Measurements from ENCODE around the gene GSX2. TPM values are rescaled to one million over a fixed set of nuclear protein-coding genes. Genes with fewer than 3 reads are reported as not detected.

Gene GSX2
- total and polyA plus RNA-seq, 4 donors, result not detected

GRCh38 chr4:54146139-54146538 is 46.2 kb downstream of the GSX2 start:
- H3K9me3 ChIP-seq (ENCODE audit: control insufficient read depth in 4 of 4, insufficient read depth in 3 of 4, low read length in 3 of 4), result peaks cover 0 to 10% (median 0%) of the 10 kb centered on the region in 4 donors
- no peak for DNase-seq
- no peaks in the 10 kb centered on the region for H3K4me1 ChIP-seq (ENCODE audit: control insufficient read depth in 5 of 5, insufficient read depth in 5 of 5, low read length in 5 of 5)
- ATAC-seq (ENCODE audit: insufficient read depth, low FRiP score), result no peak
- 89 to 92% methylated on average over 4 of the region's 4 CpGs for WGBS, 2 donors
- no peak for TF ChIP-seq CTCF (IDR thresholded peaks at IDR 0.05; ENCODE audit: control extremely low read depth, extremely low read depth)
- H3K4me3 ChIP-seq, result no peak overlapping the region
- no peak overlapping the region for H3K27ac ChIP-seq (ENCODE audit: low read depth in 1 of 2, low read length in 1 of 2)
- H3K36me3 ChIP-seq (ENCODE audit: control insufficient read depth in 4 of 4, insufficient read depth in 4 of 4, low read length in 4 of 4), result no peaks in the 10 kb centered on the region
- H3K27me3 ChIP-seq (ENCODE audit: control insufficient read depth in 3 of 3, insufficient read depth in 3 of 3, low read length in 2 of 3), result no peaks in the 10 kb centered on the region
- no peak overlapping the region for H3K9ac ChIP-seq (ENCODE audit: insufficient read depth in 1 of 2, low read length in 2 of 2)

DNA sequence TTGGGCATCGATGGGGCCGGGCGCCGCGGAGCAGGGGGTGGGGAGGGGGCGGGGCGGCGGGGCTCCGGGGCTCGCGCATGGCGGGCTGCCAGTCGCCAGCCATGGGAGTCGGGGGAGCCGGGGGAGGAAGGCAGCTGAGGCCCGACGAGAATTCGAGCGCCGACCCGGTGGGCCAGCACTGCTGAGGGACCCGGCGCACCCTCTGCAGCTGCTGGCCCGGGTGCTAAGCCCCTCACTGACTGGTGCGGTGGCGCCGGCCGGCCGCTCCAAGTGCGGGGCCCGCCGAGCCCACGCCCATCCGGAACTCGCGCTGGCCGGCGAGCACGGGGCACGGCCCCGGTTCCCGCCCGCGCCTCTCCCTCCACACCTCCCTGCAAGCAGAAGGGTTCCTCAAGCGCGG is 49.4 kb downstream of the GSX2 start:
- H3K27me3 ChIP-seq (ENCODE audit: control insufficient read depth in 3 of 3, insufficient read depth in 3 of 3, low read length in 2 of 3), result no peaks in the 10 kb centered on the region
- DNase-seq, result no peak

More for the DNA sequence above, 49.4 kb downstream of the GSX2 start:
- 63 to 64% methylated on average over 43 to 46 of the region's 46 CpGs for WGBS, 2 donors
- H3K9me3 ChIP-seq (ENCODE audit: control insufficient read depth in 4 of 4, insufficient read depth in 3 of 4, low read length in 3 of 4), result peaks cover 0 to 10% (median 0%) of the 10 kb centered on the region in 4 donors
- H3K27ac ChIP-seq (ENCODE audit: low read depth in 1 of 2, low read length in 1 of 2), result no peak overlapping the region
- no peak for TF ChIP-seq CTCF (IDR thresholded peaks at IDR 0.05; ENCODE audit: control extremely low read depth, extremely low read depth)
- H3K4me3 ChIP-seq, result no peak overlapping the region
- no peaks in the 10 kb centered on the region for H3K36me3 ChIP-seq (ENCODE audit: control insufficient read depth in 4 of 4, insufficient read depth in 4 of 4, low read length in 4 of 4)
- H3K9ac ChIP-seq (ENCODE audit: insufficient read depth in 1 of 2, low read length in 2 of 2), result no peak overlapping the region
- no peaks in the 10 kb centered on the region for H3K4me1 ChIP-seq (ENCODE audit: control insufficient read depth in 5 of 5, insufficient read depth in 5 of 5, low read length in 5 of 5)
- no peak for ATAC-seq (ENCODE audit: insufficient read depth, low FRiP score)

Small RNA genes within 50 kb of the gene (small RNA-seq; reads per million reads assigned to genes)
- gene AC110792.1 (ENCODE audit: low replicate concordance), result not detected

Other genes starting within 250 kb of the GSX2 start
- 10 to 100 TPM; 21.6 to 52.8 TPM for gene CHIC2, start 35.6 kb upstream of the GSX2 start, total RNA-seq
- 10 to 100 TPM; 12.6 to 39.5 TPM for gene CHIC2, start 35.6 kb upstream of the GSX2 start, polyA plus RNA-seq
- gene PDGFRA, start 129.1 kb downstream of the GSX2 start, total RNA-seq, result 100 to 1,000 TPM in 1 of 2 donors, 10 to 100 TPM in 1; 79.2 to 151 TPM
- gene PDGFRA, start 129.1 kb downstream of the GSX2 start, polyA plus RNA-seq, result 10 to 100 TPM in 1 of 2 donors, 1 to 10 TPM in 1; 8.1 to 52.1 TPM